ENCODE data around the gene OR8B8.

- TF ChIP-seq CTCF (IDR thresholded peaks at IDR 0.05; ENCODE audit: low read depth, low read length): no peak
- no peak for TF ChIP-seq EZH2phosphoT487 (IDR thresholded peaks at IDR 0.05; ENCODE audit: low read depth)
Measured at GRCh38 chr11:124482362-124483147, 37.1 kb upstream of the OR8B8 start.
